Liver (tissue), 9 donors: ENCODE measurements around the gene CHTF18. TPM values are rescaled to one million over a fixed set of nuclear protein-coding genes. Genes with fewer than 3 reads are reported as not detected.

ENCODE experiments used
- DNase-seq: peaks from one replicate; pipeline ENCODE4 v3.0.0-alpha.2; 2017; ENCODE audit warnings: low spot score
- H3K27ac ChIP-seq, 2 donors: one replicate each; pipeline ENCODE4 v1.7.0; 2013; ENCODE audit warnings: inconsistent platforms in 2 of 2, low read length in 2 of 2, control low read depth in 1 of 2, low read depth in 1 of 2, mild to moderate bottlenecking in 1 of 2
- H3K27me3 ChIP-seq, 4 donors: one replicate each; pipeline versions ENCODE4 v1.6.1 to v1.7.0; 2013; ENCODE audit warnings: low read length in 3 of 4, inconsistent platforms in 1 of 4, mild to moderate bottlenecking in 1 of 4, moderate library complexity in 1 of 4; ENCODE audit not compliant: control insufficient read depth in 4 of 4, insufficient read depth in 4 of 4
- H3K36me3 ChIP-seq, 4 donors: one replicate each; pipeline versions ENCODE4 v1.6.1 to v1.7.0; 2013; ENCODE audit warnings: low read length in 3 of 4, mild to moderate bottlenecking in 3 of 4, low read depth in 1 of 4, moderate library complexity in 1 of 4; ENCODE audit not compliant: control insufficient read depth in 4 of 4, insufficient read depth in 3 of 4
- H3K4me1 ChIP-seq, 4 donors: one replicate each; pipeline versions ENCODE4 v1.6.1 to v1.7.0; 2013; ENCODE audit warnings: low read length in 3 of 4, mild to moderate bottlenecking in 3 of 4, moderate library complexity in 1 of 4; ENCODE audit not compliant: control insufficient read depth in 4 of 4, insufficient read depth in 4 of 4
- H3K4me3 ChIP-seq, 3 donors: one replicate each; pipeline versions ENCODE4 v1.6.1 to v1.7.0; 2013; ENCODE audit warnings: low read length in 3 of 3, control low read depth in 1 of 3, low read depth in 1 of 3, mild to moderate bottlenecking in 1 of 3
- H3K9ac ChIP-seq, 2 donors: one replicate each; pipeline ENCODE4 v1.7.0; 2013; ENCODE audit warnings: low read length in 2 of 2, mild to moderate bottlenecking in 2 of 2, moderate library complexity in 2 of 2, control low read depth in 1 of 2, low read depth in 1 of 2
- H3K9me3 ChIP-seq, 4 donors: one replicate each; pipeline versions ENCODE4 v1.6.1 to v1.7.0; 2013; ENCODE audit warnings: low read length in 3 of 4; ENCODE audit not compliant: control insufficient read depth in 4 of 4
- ATF3 ChIP-seq: IDR thresholded peaks from 2 replicates; pipeline ENCODE4 v1.6.1; 2016; ENCODE audit warnings: antibody characterized with exemption
- CTCF ChIP-seq: fragments of 150-350 bp; IDR thresholded peaks from 2 replicates; pipeline ENCODE4 v1.5.1; 2017; ENCODE audit warnings: improper control_type of control experiment, low read depth, low read length; ENCODE audit not compliant: missing input control
- EGR1 ChIP-seq, 2 donors: IDR thresholded peaks; 2 replicates each; pipeline ENCODE4 v1.6.1; 2016 to 2018; ENCODE audit warnings: antibody characterized with exemption in 2 of 2, low read depth in 2 of 2
- HNF4A ChIP-seq, 2 donors: conservative IDR thresholded peaks; 2 replicates each; pipeline ENCODE4 v1.6.1; 2016; ENCODE audit warnings: antibody characterized with exemption in 2 of 2, mild to moderate bottlenecking in 2 of 2
- JUND ChIP-seq, 2 donors: IDR thresholded peaks; 2 replicates each; pipeline ENCODE4 v1.6.1; 2016; ENCODE audit warnings: antibody characterized with exemption in 2 of 2
- MAX ChIP-seq: IDR thresholded peaks from 2 replicates; pipeline ENCODE4 v1.6.1; 2016; ENCODE audit warnings: antibody characterized with exemption
- RAD21 ChIP-seq, 2 donors: IDR thresholded peaks; 2 replicates each; pipeline ENCODE4 v1.6.1; 2016; ENCODE audit warnings: antibody characterized with exemption in 2 of 2, mild to moderate bottlenecking in 2 of 2
- SP1 ChIP-seq: IDR thresholded peaks from 2 replicates; pipeline ENCODE4 v1.6.1; 2018; ENCODE audit warnings: antibody characterized with exemption, mild to moderate bottlenecking
- TAF1 ChIP-seq: conservative IDR thresholded peaks from 2 replicates; pipeline ENCODE4 v1.6.1; 2016; ENCODE audit warnings: antibody characterized with exemption, mild to moderate bottlenecking
- WGBS: extraction: QIAGEN DNeasy Blood & Tissue Kit; methylation state at CpG from one replicate; pipeline ENCODE4 v1.1.7; 2013; 5-methylcytosine and 5-hydroxymethylcytosine counted together
- polyA plus RNA-seq, 2 donors: library from polyadenylated mRNA; stranded (reverse) in 1 of 2; unstranded in 1 of 2; fragments of 200-250 nt in 1 of 2; fragments of >200 nt in 1 of 2; fragmentation: Nextera tagmentation in 1 of 2; extraction: Ambion mirVana in 1 of 2; gene quantifications; one replicate each; pipeline versions ENCODE4 v1.2.1 to v1.2.3, GENCODE V29; 2013 to 2015
- total RNA-seq, 2 donors: library from RNA; depleted of rRNA; stranded (reverse); fragments of >200 nt; gene quantifications; one replicate each; pipeline ENCODE4 v1.2.3, GENCODE V29; 2014
- donor health status: healthy.
- donor health status: healthy.
- donor health status: healthy.
- donor health status: healthy.
- donor health status: healthy.

CHTF18 gene
- total and polyA plus RNA-seq, 4 donors = 1.7 to 15.6 (median 3.9) TPM

- no peaks in the 10 kb centered on the region for H3K36me3 ChIP-seq
- H3K4me3 ChIP-seq = no peak overlapping the region
- no peak overlapping the region for H3K27ac ChIP-seq
- no peak for DNase-seq
- no peaks in the 10 kb centered on the region for H3K4me1 ChIP-seq
- TF ChIP-seq RAD21 (IDR thresholded peaks at IDR 0.05) (no peak), HNF4A (conservative IDR thresholded peaks at IDR 0.05) (no peak), MAX (no peak), ATF3 (no peak)
- WGBS = 80% methylated on average over 13 of the region's 13 CpGs
- no peaks in the 10 kb centered on the region for H3K9me3 ChIP-seq
- H3K27me3 ChIP-seq = peaks cover 0 to 3% (median 0%) of the 10 kb centered on the region in 4 donors
- no peak overlapping the region for H3K9ac ChIP-seq
Observed at GRCh38 chr16:770411-770810, 18.0 kb upstream of the CHTF18 start.

GRCh38 chr16:772959-773358 lies 15.5 kb upstream of the CHTF18 start:
- no peak overlapping the region for H3K27ac ChIP-seq
- no peak overlapping the region for H3K4me3 ChIP-seq
- H3K9me3 ChIP-seq = no peaks in the 10 kb centered on the region
- no peaks in the 10 kb centered on the region for H3K36me3 ChIP-seq
- no peak overlapping the region for H3K9ac ChIP-seq
- no peaks in the 10 kb centered on the region for H3K4me1 ChIP-seq
- H3K27me3 ChIP-seq = peaks cover 0 to 3% (median 0%) of the 10 kb centered on the region in 4 donors
- no peak for TF ChIP-seq CTCF
- TF ChIP-seq SP1 = no peak
- TF ChIP-seq MAX = no peak
- no peak for TF ChIP-seq TAF1
- no peak for TF ChIP-seq JUND (IDR thresholded peaks at IDR 0.05)
- no peak for DNase-seq
- 84% methylated on average over 18 of the region's 18 CpGs for WGBS

GRCh38 chr16:774086-775001 lies 14.1 kb upstream of the CHTF18 start:
- Histone ChIP-seq H3K9me3 (no peaks in the 10 kb centered on the region), H3K4me1 (no peaks in the 10 kb centered on the region), H3K27ac (no peak overlapping the region), H3K4me3 (no peak overlapping the region), H3K27me3 (peaks cover 0 to 1% (median 0%) of the 10 kb centered on the region in 4 donors), H3K36me3 (no peaks in the 10 kb centered on the region), H3K9ac (no peak overlapping the region)
- WGBS = 74% methylated on average over 46 of the region's 46 CpGs
- TF ChIP-seq JUND (IDR thresholded peaks at IDR 0.05) (no peak), EGR1 (IDR thresholded peaks at IDR 0.05; ENCODE audit: low read depth in 2 of 2) (no peak), ATF3 (no peak)
- DNase-seq = no peak
